AG10803 (cell line): ENCODE results near the gene MANBA.
A peak's percentile ranks its signal among the peaks of the same experiment; 100 is the strongest.

Experiments
- DNase-seq: peaks from one replicate; pipeline ENCODE4 v3.0.0; 2010; ENCODE audit warnings: low read depth
- H3K4me3 ChIP-seq: 2 replicates; pipeline ENCODE4 v1.5.1; 2011; ENCODE audit warnings: mild to moderate bottlenecking, low read length, control low read depth
- TF ChIP-seq, protein P1 (sequence below): conservative IDR thresholded peaks from 2 replicates; pipeline ENCODE4 v1.5.1; 2011; ENCODE audit warnings: mild to moderate bottlenecking, low read length, control low read depth, inconsistent platforms

MANBA gene

DNA sequence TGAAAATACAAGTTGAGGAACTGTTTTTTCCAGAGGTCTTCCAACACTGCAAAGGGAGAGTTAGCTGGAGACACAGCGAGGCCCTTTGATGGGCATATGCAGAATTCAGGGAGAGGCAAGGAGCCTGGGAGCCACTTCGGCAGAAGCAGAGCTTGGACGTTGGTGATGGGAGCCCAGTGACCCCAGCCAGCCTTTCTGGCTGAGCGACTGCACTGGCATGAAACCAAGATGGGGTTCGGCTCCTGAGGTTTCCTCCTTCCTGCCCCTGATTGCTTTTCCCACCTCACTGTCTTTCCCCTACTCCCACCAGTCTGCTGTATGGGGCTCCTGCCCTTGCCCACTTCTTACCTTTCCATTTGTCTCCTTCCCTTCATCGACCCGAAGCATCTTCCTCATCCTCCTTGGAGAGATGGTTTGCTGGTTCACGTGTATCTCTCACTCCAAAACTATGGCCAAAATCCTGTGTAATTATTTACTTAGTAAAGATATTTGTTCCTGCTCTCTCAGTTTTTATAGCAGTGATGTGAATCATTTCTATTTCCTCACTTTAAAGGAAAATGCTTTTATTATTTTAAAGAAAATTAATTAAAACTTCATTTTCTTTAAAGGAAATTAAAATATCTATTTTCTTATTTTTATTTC is 159.1 kb downstream of the MANBA start:
- DNase-seq: no peak
- TF ChIP-seq, protein P1, sequence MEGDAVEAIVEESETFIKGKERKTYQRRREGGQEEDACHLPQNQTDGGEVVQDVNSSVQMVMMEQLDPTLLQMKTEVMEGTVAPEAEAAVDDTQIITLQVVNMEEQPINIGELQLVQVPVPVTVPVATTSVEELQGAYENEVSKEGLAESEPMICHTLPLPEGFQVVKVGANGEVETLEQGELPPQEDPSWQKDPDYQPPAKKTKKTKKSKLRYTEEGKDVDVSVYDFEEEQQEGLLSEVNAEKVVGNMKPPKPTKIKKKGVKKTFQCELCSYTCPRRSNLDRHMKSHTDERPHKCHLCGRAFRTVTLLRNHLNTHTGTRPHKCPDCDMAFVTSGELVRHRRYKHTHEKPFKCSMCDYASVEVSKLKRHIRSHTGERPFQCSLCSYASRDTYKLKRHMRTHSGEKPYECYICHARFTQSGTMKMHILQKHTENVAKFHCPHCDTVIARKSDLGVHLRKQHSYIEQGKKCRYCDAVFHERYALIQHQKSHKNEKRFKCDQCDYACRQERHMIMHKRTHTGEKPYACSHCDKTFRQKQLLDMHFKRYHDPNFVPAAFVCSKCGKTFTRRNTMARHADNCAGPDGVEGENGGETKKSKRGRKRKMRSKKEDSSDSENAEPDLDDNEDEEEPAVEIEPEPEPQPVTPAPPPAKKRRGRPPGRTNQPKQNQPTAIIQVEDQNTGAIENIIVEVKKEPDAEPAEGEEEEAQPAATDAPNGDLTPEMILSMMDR: no peak
- H3K4me3 ChIP-seq: no peak overlapping the region

DNA sequence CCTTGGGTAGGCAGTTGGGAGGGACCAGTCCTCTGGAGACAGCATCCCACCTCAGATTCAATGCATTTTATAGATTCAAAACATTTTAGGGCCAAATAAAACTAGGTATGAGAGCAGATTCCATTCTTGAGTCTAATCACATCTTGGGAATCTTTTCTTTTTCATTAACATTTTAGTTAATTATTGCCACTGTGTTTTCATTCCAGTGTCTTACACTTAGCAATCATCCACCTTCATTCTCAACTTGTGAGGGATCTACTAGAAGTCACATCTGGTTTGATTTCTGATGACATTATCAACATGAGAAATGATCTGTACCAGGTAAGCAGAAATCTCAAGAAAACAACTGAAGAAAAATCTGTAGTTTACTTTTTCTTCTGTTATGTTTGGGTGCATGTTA is 160.1 kb downstream of the MANBA start:
- TF ChIP-seq, protein P1: no peak
- no peak for DNase-seq

DNA sequence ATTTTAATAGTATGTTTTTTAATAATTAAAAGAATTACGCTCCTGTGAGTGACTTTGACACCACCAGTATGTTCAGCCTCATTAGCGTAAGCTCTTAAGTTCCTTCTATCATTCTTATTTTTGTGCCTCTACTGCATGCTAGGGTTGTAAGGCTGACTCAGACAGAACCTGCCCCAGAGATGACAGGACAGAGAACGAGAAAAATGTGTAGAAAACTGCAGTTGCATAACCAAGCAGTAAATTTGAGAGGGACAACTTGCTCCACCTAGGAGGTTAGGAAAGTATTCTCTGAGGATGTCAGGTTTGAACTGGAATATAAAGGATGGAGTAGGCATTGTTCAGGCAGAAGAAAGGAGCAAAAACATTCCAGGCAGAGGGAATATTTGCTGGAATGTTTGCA is 160.9 kb downstream of the MANBA start:
- TF ChIP-seq, protein P1: no peak
- DNase-seq: no peak
- no peak overlapping the region for H3K4me3 ChIP-seq

More for the DNA sequence above, 160.1 kb downstream of the MANBA start:
- no peak overlapping the region for H3K4me3 ChIP-seq

DNA sequence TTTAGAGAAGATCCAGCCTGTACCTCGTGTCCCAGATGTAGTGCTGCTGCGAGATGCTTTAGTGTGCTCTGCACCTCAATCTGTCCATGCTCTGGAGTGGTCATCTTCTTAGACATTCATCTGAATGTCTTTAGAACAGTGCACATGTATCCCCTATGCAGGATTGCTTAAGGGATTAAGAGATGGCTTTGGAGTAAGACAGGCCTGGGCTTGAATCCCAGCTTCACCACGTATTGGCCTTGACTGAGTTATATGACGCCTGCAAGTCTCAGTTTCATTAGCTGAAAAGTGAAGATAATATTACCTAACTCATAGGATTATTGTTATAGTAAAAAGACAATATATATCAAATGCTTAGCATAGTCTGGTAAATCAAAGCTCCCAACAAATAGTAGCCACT is 161.3 kb downstream of the MANBA start:
- no peak overlapping the region for H3K4me3 ChIP-seq
- TF ChIP-seq, protein P1: no peak
- DNase-seq: no peak

DNA sequence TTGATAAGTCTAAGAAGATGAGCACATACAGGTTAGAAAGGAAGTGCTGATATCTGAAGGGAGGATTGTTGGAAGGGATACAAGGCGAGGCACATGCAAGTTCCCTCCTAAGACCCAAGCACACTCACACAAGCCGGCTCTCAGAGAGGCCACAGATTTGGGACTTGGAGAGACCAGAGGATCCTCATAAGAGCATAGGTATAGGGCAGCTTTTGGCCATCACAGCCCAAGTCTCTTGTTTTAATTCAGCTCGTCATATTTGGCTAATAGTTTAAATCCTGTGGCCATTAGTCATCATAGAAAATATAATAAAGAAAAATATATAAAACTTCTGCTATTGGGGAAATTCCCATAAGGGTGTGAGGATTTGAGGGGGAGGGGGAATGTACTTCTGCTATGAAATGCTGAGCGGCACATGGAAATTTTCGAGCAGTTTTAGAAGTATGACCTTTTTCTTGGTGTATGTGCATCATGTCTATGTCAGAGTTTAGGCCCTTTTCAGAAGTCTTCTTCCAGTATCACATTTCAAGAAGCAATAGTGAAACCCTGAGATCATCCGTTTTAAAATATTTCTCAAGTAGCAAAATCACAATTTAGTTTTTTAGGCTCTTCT is 161.9 kb downstream of the MANBA start:
- no peak overlapping the region for H3K4me3 ChIP-seq
- no peak for DNase-seq
- TF ChIP-seq, protein P1: no peak

DNA sequence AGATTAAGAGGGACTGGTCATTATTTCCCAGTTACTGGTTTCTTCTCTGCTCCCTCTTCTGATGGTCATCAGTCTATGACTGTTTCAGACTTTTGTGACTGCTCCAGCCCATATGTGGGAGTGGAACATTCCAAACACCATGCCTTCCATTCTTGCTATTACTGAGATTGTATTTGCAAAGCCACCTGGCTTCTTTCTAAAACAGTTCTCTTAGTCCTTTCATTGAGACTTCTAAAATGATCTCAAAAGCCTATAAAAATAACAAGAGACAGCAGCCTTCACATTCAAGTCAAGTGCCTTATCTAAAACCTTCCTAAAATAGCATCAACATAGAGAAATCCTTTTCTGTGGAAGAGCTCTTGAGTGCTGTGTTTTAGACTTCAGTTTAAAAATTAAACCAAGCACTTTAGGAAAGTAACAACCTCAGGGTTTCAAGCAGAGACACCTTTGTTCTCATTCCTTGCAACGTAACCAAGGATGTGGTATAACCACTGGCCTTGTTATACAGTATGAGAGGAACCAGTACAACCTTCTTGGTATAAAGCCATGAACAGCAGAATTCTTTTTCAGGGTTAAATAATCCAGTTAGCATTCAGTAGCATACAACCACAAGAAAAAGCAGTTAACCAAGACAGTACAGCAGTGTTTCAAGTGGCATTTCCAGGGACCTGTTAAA is 162.5 kb downstream of the MANBA start:
- H3K4me3 ChIP-seq: no peak overlapping the region
- TF ChIP-seq, protein P1: no peak
- peak; percentile 38 for DNase-seq

DNA sequence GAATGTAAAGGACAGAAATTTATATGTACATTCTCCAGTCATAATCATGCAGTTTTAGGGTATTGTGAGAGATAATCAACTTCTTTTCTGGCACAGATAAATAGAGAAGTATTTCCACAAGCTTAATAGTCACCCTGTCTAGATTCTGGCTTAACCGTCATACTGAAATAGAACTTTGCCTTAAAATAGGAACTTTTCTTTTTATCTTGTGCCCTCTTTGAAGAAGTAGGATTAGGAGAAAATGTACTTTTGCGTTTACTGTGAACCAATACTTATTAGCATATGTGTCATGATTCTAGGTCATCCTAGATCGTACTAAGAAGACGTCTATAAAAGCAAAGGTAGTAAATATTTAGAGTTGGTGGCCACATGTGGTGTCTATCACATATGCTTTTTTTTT is 164.2 kb downstream of the MANBA start:
- TF ChIP-seq, protein P1: no peak

More for the DNA sequence above, 164.2 kb downstream of the MANBA start:
- no peak overlapping the region for H3K4me3 ChIP-seq
- DNase-seq: no peak
